Endothelial cell (in vitro differentiated cells): ENCODE measurements around the gene LSM14A. TPM values are rescaled to one million over a fixed set of nuclear protein-coding genes. Genes with fewer than 3 reads are reported as not detected.
"Not testable (repeated sequence)": the region's sequence is repeated elsewhere in the genome, so short reads cannot be mapped to it uniquely, and the experiment has no call there.

Experiments used
- DNase-seq: peaks from one replicate; pipeline ENCODE4 v3.0.0; 2021; ENCODE audit warnings: low spot score
- H3K27ac Mint-ChIP-seq: one replicate; pipeline ENCODE4 v1.8.0; 2021; ENCODE audit warnings: mixed read lengths, inconsistent platforms; ENCODE audit not compliant: unreplicated experiment
- H3K27me3 Mint-ChIP-seq: one replicate; pipeline ENCODE4 v1.8.0; 2021; ENCODE audit warnings: mild to moderate bottlenecking, moderate library complexity, mixed read lengths, inconsistent platforms; ENCODE audit not compliant: unreplicated experiment
- H3K36me3 Mint-ChIP-seq: one replicate; pipeline ENCODE4 v1.8.0; 2021; ENCODE audit warnings: mild to moderate bottlenecking, low read depth, mixed read lengths, inconsistent platforms; ENCODE audit not compliant: unreplicated experiment
- H3K4me1 Mint-ChIP-seq: one replicate; pipeline ENCODE4 v1.8.0; 2021; ENCODE audit warnings: mild to moderate bottlenecking, mixed read lengths, inconsistent platforms; ENCODE audit not compliant: unreplicated experiment
- H3K4me3 Mint-ChIP-seq: one replicate; pipeline ENCODE4 v1.8.0; 2021; ENCODE audit warnings: mild to moderate bottlenecking, mixed read lengths, inconsistent platforms; ENCODE audit not compliant: unreplicated experiment
- H3K9me3 Mint-ChIP-seq: one replicate; pipeline ENCODE4 v1.8.0; 2021; ENCODE audit warnings: mixed read lengths, inconsistent platforms; ENCODE audit not compliant: unreplicated experiment
- CTCF ChIP-seq: fragments of 200-600 bp; sonication (generic); IDR thresholded peaks from one replicate; pipeline ENCODE4 v1.5.0; 2021; ENCODE audit warnings: antibody characterized with exemption; ENCODE audit not compliant: unreplicated experiment
- total RNA-seq: library from RNA; stranded (reverse); fragmentation: NEBNext Ultra II Directional; extraction: Animal tissue kit (Norgen Biotek cat#: 25700); gene quantifications from one replicate; pipeline ENCODE4 v1.2.1, GENCODE V29; 2021; ENCODE audit not compliant: unreplicated experiment

LSM14A gene
- total RNA-seq, 1 donor from 2014 or later, result 137 TPM

GRCh38 chr19:34189917-34190425, 17.7 kb downstream of the LSM14A start:
- Mint-ChIP-seq H3K9me3 (no peaks in the 10 kb centered on the region), H3K36me3 (peaks cover 3% of the 10 kb centered on the region), H3K4me1 (peaks cover 12% of the 10 kb centered on the region), H3K27ac (no peak overlapping the region), H3K27me3 (no peaks in the 10 kb centered on the region), H3K4me3 (no peak overlapping the region)
- no peak for DNase-seq
- no peak for TF ChIP-seq CTCF

- H3K9me3 Mint-ChIP-seq, result no peaks in the 10 kb centered on the region
- H3K36me3 Mint-ChIP-seq, result peaks cover 3% of the 10 kb centered on the region
- no peak for TF ChIP-seq CTCF
- H3K4me3 Mint-ChIP-seq, result no peak overlapping the region
- H3K27me3 Mint-ChIP-seq, result no peaks in the 10 kb centered on the region
- H3K4me1 Mint-ChIP-seq, result peaks cover 7% of the 10 kb centered on the region
- H3K27ac Mint-ChIP-seq, result no peak overlapping the region
- DNase-seq, result no peak
These were observed 19.2 kb downstream of the LSM14A start for GRCh38 chr19:34191355-34191962.

- Mint-ChIP-seq H3K4me3 (no peak overlapping the region), H3K4me1 (peaks cover 7% of the 10 kb centered on the region), H3K27me3 (no peaks in the 10 kb centered on the region), H3K27ac (no peak overlapping the region), H3K9me3 (no peaks in the 10 kb centered on the region), H3K36me3 (peaks cover 3% of the 10 kb centered on the region)
- no peak for TF ChIP-seq CTCF
- no peak for DNase-seq
These were observed 21.1 kb downstream of the LSM14A start for GRCh38 chr19:34193439-34193838.

GRCh38 chr19:34193876-34194275, 21.6 kb downstream of the LSM14A start:
- H3K4me1 Mint-ChIP-seq, result peaks cover 7% of the 10 kb centered on the region
- peaks cover 3% of the 10 kb centered on the region for H3K36me3 Mint-ChIP-seq
- H3K27ac Mint-ChIP-seq, result no peak overlapping the region
- no peaks in the 10 kb centered on the region for H3K9me3 Mint-ChIP-seq
- H3K27me3 Mint-ChIP-seq, result no peaks in the 10 kb centered on the region
- H3K4me3 Mint-ChIP-seq, result no peak overlapping the region
- no peak for DNase-seq
- TF ChIP-seq CTCF, result no peak

GRCh38 chr19:34201133-34201532, 28.8 kb downstream of the LSM14A start:
- Mint-ChIP-seq H3K4me3 (no peak overlapping the region), H3K4me1 (no peaks in the 10 kb centered on the region), H3K36me3 (peaks cover 15% of the 10 kb centered on the region), H3K27ac (no peak overlapping the region), H3K9me3 (no peaks in the 10 kb centered on the region), H3K27me3 (no peaks in the 10 kb centered on the region)
- no peak for DNase-seq
- TF ChIP-seq CTCF, result no peak

DNA sequence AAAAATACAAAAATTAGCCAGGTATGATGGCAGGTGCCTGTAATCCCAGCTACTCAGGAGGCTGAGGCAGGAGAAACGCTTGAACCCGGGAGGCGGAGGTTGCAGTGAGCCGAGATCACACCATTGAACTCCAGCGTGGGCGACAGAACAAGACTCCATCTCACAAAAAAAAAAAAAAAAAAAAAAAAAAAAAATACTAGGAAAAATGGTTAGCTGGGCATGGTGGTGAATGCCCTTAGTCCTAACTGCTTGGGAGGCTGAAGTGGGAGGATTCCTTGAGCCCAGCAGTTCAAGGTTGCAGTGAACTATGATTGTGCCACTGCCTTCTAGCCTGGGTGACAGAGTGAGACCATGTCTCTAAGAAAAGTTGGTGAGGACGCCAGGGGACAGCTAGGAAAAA, 33.0 kb downstream of the LSM14A start:
- H3K27me3 Mint-ChIP-seq, DNase-seq, H3K4me3 Mint-ChIP-seq, H3K36me3 Mint-ChIP-seq, H3K9me3 Mint-ChIP-seq, H3K4me1 Mint-ChIP-seq: not testable (repeated sequence)
- H3K27ac Mint-ChIP-seq, result peak overlapping the region; percentile 61
